T-helper 1 cell (primary cell): ENCODE measurements around the gene PNMA8B.

ENCODE experiments used
- DNase-seq, 5 donors: peaks; one replicate each; pipeline ENCODE4 v3.0.0-alpha.2; 2012 to 2020

The PNMA8B gene

DNA sequence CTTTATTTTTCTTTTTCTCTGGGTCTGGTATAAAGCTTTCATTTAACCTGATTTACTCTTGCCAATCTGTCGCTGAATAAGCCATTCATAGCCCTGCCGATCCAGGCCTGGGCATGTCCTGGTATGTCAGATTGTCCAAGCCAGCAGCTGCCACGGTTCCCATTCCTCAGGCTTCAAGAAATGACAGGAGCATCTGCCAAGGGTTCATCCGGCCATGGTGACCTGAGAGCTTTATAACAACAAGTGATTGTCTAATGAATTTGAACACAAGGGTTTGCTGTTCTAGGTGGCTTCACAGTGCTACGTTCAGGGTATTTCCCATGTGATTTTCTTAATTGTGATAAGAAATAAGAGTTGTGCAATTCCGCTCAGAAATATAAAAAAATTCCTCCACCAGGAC, 44.3 kb downstream of the PNMA8B start:
- no peak for DNase-seq

DNA sequence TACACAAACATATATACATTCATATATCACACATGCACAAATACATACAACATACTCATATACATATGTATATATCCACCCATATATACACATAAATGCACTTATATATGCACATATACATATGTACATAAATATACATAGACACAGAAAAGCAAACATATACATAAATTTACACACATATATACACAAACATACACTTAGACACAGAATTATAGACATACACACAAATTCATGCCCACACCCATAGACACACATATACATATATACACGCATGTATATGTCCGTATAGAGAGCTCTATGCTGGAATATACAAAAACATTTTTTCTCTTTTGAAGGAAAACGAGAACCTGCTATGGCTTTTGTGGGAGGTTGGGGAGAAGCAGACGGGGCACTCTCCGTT, 44.9 kb downstream of the PNMA8B start:
- no peak for DNase-seq

DNA sequence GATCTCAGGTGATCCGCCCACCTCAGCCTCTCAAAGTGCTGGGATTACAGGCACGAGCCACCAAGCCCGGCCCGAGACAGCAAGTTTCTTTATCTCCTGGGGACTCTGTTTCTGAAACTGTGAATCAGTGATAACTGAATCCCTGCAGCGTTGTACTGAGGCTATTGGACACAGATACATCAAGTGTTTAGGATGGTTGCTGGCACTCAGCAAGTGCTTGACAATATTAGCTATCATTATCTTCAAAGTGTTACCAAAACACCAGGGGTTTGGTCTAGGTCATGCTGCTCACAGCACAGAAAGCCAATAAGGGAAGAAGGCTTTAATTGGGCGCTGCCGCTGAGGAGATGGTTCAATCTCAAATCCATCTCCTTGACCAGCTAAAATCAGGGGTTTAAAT, 46.4 kb downstream of the PNMA8B start:
- DNase-seq = no peak

DNA sequence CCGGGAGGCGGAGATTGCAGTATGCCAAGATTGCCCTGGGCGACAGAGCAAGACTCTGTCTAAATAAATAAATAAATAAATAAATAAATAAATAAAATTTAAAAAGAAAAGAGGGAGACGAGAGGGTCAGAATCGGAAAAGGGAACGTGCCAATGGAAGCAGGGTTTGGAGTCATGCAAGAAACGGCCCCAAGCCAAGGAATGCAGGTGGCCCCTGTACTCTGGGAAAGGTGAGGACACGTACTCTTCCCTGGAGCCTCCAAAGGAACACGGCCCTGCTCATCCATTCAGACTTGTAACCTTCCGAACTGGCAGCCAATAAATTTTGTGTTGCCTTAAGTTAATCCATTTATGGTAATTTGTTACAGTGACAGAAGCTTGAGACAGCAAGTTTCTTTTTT, 47.1 kb downstream of the PNMA8B start:
- no peak for DNase-seq

DNA sequence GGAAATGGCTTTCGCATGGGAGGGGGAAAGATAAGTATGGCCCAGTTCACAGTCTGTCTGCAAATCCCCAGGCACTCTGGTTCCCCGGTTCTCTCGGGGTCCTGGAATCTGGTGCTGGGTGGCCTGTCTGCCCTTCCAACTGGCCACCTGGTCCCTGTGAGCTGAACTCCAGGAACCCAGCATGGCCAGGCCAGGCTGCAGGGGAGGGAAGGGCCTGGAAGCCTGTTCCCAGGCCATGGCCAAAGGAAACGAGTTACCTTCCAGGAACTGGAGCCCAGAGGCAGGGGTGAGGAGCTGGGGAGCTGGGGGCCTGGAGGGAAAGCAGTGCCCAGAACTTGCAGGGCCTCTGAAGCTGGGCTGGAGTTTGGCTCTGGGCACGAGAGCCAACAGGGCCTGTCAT, 47.8 kb downstream of the PNMA8B start:
- no peak for DNase-seq

DNA sequence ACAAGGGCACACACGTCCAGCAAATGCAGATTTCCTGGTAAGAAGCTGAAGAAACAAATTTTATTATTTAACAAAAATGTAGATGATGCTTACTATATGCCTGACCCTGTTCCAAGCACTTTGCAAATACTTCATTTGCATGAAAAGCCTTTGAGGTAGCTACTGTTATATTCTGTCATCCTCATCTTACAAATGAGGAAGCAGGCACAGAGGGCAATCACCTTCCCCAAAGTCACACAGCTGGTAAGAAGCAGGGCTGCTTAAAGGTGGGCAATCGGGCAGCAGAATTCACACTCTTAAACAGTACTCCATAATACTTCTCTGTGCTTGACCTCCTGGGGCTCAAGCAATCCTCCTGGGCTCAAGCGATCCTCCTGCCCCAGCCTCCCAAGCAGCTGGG, 48.7 kb downstream of the PNMA8B start:
- no peak for DNase-seq

DNA sequence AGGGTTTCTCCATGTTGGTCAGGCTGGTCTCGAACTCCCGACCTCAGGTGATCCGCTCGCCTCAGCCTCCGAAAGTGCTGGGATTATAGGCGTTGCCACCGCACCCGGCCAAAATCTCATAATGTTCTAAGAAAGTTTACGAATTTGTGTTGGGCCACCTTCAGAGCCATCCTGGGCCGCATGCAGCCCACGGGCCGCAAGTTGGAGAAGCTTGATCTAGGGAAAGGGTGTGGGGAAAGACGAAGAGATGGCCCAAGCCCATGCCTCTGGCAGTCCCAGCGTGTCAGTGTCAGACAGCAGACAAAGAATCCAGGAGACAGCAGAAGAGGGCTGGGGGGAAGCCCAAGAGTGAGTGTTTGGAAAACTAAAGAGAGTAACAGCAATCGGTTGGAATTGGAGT, 49.6 kb downstream of the PNMA8B start:
- no peak for DNase-seq

DNA sequence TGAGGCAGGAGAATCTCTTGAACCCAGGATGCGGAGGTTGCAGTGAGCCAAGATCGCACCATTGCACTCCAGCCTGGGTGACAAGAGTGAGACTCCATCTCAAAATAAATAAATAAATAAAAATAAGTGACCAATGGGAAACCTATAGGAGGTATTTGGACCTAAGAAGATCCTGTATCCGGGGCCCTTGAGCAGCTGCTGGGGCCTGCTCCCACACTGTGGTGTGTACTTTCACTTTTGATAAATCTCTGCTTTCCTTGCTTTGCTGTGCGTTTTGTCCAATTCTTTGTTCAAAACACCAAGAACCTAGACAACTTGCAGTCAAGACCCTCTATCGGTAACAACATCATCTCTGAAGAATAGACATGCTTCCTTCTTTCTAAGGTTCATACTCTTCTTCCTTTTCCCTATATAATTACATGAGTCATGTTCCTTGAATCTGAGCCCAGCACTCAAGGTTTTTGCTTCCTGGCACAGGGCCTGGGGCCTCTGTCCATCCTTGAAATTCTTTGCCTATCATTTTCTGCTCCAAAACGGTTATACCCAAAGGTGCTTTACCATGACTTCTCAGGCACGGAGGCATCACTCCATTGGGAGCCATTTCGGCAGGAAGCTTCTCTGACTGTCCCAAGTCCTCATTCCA, 52.7 kb downstream of the PNMA8B start:
- DNase-seq = no peak

DNA sequence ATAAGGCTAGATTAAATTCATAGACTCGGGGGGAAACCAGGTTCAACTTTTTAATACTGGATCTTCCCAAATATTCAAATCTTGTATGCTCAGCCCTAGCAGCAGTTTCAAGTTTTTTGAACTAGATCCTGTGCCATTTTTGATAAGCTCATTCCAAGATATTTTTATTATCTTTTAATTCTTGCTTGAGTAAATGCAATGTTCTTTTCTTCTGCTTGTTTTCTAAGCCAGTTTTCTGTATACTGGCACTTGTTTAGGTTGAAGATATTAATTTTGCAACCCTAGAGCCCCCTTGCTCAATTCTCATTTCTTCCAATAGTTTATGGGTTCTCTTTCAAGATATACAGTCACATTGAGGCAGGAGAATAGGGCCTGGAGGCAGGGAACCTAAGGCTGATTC, 53.8 kb downstream of the PNMA8B start:
- DNase-seq = no peak
